GM23338 (cell line): ENCODE measurements around the gene CCDC3. TPM values are rescaled to one million over a fixed set of nuclear protein-coding genes. Genes with fewer than 3 reads are reported as not detected.

Experiments used
- CREB1 ChIP-seq: fragments of 250-450 bp; sonication (Bioruptor Pico); IDR thresholded peaks from 2 replicates; pipeline ENCODE4 v1.5.0; 2020; ENCODE audit warnings: low read depth, mild to moderate bottlenecking, moderate library complexity
- CTCF ChIP-seq, 2 experiments: fragments of 200-600 bp in 1 of 2; sonication (generic) in 1 of 2; conservative IDR thresholded peaks; 2 replicates each; pipeline versions ENCODE4 v1.5.1 to v1.6.1; 2016 to 2017; ENCODE audit warnings: antibody characterized with exemption in 2 of 2, low read depth in 2 of 2, mild to moderate bottlenecking in 2 of 2, moderate library complexity in 1 of 2
- ETS1 ChIP-seq: IDR thresholded peaks from 2 replicates; pipeline ENCODE4 v1.6.1; 2016; ENCODE audit warnings: antibody characterized with exemption
- EZH2phosphoT487 ChIP-seq: fragments of 200-600 bp; sonication (generic); IDR thresholded peaks from one replicate; pipeline ENCODE4 v1.8.1; 2018; ENCODE audit warnings: antibody characterized with exemption; ENCODE audit not compliant: unreplicated experiment
- JUNB ChIP-seq: IDR thresholded peaks from one replicate; pipeline ENCODE4 v1.6.1; 2016; ENCODE audit warnings: antibody characterized with exemption; ENCODE audit not compliant: unreplicated experiment
- NANOG ChIP-seq: IDR thresholded peaks from 2 replicates; pipeline ENCODE4 v1.6.1; 2016; ENCODE audit warnings: antibody characterized with exemption, borderline replicate concordance
- POLR2AphosphoS5 ChIP-seq: IDR thresholded peaks from 2 replicates; pipeline ENCODE4 v1.6.1; 2016; ENCODE audit warnings: antibody characterized with exemption, low read depth
- REST ChIP-seq: IDR thresholded peaks from one replicate; pipeline ENCODE4 v1.6.1; 2018; ENCODE audit warnings: antibody characterized with exemption; ENCODE audit not compliant: unreplicated experiment
- ZNF331 ChIP-seq: fragments of 250-450 bp; sonication (Bioruptor Pico); IDR thresholded peaks from 2 replicates; pipeline ENCODE4 v1.5.0; 2020; ENCODE audit warnings: low read depth, mild to moderate bottlenecking, moderate library complexity
- polyA plus RNA-seq: library from polyadenylated mRNA; unstranded; fragments of >200 nt; fragmentation: Nextera tagmentation; extraction: Ambion mirVana; gene quantifications from 2 replicates; pipeline ENCODE4 v1.2.1, GENCODE V29; 2016
- total RNA-seq: library from RNA; depleted of rRNA; stranded (reverse); fragments of >200 nt; shearing (Covaris generic); gene quantifications from 2 replicates; pipeline ENCODE4 v1.2.3, GENCODE V29; 2014
- TF ChIP-seq, protein P1 (sequence below): fragments of 250-450 bp; sonication (Bioruptor Pico); IDR thresholded peaks from 2 replicates; pipeline ENCODE4 v1.5.0; 2020; ENCODE audit warnings: mild to moderate bottlenecking, moderate library complexity

The CCDC3 gene
- total and polyA plus RNA-seq, 2 experiments from 2014 or later, result 1.4 to 5.2 TPM

DNA sequence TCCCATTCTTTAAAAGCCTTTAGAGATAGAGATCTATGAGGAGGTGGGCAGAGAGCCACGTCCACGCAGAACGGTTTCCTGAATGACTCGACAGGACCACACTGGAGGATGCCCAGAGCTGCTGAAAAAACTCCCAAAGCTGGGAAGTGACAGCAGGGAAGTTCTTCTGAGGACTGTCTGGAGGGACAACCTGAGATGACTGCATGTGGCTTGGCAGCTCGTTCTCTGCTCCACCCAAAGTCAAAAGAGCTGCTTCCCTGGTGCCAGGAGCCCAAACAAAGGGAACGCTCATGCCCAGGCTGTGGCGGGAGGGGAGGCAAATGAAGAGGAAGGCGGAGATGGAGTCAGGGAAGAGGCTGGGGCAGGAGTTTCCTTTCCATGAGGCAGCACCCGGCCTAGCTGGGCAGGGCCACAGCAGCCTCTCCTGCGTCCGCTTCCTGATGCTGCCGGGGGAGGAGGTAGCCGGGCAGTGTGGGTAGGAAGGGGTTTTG is 95.4 kb downstream of the CCDC3 start (continued):
- TF ChIP-seq, protein P1, sequence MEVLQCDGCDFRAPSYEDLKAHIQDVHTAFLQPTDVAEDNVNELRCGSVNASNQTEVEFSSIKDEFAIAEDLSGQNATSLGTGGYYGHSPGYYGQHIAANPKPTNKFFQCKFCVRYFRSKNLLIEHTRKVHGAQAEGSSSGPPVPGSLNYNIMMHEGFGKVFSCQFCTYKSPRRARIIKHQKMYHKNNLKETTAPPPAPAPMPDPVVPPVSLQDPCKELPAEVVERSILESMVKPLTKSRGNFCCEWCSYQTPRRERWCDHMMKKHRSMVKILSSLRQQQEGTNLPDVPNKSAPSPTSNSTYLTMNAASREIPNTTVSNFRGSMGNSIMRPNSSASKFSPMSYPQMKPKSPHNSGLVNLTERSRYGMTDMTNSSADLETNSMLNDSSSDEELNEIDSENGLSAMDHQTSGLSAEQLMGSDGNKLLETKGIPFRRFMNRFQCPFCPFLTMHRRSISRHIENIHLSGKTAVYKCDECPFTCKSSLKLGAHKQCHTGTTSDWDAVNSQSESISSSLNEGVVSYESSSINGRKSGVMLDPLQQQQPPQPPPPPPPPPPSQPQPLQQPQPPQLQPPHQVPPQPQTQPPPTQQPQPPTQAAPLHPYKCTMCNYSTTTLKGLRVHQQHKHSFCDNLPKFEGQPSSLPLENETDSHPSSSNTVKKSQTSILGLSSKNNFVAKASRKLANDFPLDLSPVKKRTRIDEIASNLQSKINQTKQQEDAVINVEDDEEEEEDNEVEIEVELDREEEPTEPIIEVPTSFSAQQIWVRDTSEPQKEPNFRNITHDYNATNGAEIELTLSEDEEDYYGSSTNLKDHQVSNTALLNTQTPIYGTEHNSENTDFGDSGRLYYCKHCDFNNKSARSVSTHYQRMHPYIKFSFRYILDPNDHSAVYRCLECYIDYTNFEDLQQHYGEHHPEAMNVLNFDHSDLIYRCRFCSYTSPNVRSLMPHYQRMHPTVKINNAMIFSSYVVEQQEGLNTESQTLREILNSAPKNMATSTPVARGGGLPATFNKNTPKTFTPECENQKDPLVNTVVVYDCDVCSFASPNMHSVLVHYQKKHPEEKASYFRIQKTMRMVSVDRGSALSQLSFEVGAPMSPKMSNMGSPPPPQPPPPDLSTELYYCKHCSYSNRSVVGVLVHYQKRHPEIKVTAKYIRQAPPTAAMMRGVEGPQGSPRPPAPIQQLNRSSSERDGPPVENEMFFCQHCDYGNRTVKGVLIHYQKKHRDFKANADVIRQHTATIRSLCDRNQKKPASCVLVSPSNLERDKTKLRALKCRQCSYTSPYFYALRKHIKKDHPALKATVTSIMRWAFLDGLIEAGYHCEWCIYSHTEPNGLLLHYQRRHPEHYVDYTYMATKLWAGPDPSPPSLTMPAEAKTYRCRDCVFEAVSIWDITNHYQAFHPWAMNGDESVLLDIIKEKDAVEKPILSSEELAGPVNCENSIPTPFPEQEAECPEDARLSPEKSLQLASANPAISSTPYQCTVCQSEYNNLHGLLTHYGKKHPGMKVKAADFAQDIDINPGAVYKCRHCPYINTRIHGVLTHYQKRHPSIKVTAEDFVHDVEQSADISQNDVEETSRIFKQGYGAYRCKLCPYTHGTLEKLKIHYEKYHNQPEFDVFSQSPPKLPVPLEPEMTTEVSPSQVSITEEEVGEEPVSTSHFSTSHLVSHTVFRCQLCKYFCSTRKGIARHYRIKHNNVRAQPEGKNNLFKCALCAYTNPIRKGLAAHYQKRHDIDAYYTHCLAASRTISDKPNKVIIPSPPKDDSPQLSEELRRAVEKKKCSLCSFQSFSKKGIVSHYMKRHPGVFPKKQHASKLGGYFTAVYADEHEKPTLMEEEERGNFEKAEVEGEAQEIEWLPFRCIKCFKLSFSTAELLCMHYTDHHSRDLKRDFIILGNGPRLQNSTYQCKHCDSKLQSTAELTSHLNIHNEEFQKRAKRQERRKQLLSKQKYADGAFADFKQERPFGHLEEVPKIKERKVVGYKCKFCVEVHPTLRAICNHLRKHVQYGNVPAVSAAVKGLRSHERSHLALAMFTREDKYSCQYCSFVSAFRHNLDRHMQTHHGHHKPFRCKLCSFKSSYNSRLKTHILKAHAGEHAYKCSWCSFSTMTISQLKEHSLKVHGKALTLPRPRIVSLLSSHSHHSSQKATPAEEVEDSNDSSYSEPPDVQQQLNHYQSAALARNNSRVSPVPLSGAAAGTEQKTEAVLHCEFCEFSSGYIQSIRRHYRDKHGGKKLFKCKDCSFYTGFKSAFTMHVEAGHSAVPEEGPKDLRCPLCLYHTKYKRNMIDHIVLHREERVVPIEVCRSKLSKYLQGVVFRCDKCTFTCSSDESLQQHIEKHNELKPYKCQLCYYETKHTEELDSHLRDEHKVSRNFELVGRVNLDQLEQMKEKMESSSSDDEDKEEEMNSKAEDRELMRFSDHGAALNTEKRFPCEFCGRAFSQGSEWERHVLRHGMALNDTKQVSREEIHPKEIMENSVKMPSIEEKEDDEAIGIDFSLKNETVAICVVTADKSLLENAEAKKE (CRISPR knock-in tag), result no peak
- TF ChIP-seq CREB1 (CRISPR knock-in tag), result no peak
- no peak for TF ChIP-seq CTCF (conservative IDR thresholded peaks at IDR 0.05; ENCODE audit: low read depth in 2 of 2)
- TF ChIP-seq POLR2AphosphoS5, result no peak
- no peak for TF ChIP-seq JUNB
- TF ChIP-seq ZNF331 (CRISPR knock-in tag), result no peak
- TF ChIP-seq EZH2phosphoT487, result no peak
- TF ChIP-seq NANOG, result no peak
- no peak for TF ChIP-seq ETS1
- no peak for TF ChIP-seq REST
